ENCODE data around the gene GSTM4.
"Not testable (repeated sequence)": the region's sequence is repeated elsewhere in the genome, so short reads cannot be mapped to it uniquely, and the experiment has no call there.

GSTM4 gene

GRCh38 chr1:109639841-109640184 is 16.1 kb upstream of the GSTM4 start:
- DNase-seq: no peak

DNA sequence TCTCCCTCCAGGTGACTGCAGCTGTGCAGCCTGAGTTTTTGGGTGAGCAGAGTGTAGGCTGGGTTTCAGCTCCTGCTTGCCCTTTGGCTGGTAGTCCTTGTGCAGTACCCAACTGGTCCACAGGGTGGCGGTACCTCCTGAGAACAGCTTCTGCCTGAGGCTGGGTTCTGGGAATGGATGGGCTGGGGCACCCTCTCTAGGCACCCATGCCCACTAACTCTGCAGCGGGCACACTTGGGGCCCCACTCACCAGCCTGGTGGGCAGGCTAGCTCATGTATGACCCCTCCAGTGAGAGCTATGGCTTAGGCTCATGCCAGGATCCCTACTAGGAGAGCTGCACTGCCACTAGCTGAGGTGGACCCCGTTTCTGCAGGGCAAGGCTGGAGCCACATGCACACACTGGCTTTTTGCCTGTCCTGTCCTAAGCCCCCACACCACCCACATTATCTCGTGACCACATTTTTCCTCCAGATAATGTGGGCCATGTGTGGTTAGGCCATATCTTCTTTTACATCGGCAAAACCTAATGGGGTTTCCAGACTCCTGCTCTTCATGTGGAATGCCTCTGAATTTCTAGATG is 15.5 kb upstream of the GSTM4 start:
- peak; percentile 76 for DNase-seq

DNA sequence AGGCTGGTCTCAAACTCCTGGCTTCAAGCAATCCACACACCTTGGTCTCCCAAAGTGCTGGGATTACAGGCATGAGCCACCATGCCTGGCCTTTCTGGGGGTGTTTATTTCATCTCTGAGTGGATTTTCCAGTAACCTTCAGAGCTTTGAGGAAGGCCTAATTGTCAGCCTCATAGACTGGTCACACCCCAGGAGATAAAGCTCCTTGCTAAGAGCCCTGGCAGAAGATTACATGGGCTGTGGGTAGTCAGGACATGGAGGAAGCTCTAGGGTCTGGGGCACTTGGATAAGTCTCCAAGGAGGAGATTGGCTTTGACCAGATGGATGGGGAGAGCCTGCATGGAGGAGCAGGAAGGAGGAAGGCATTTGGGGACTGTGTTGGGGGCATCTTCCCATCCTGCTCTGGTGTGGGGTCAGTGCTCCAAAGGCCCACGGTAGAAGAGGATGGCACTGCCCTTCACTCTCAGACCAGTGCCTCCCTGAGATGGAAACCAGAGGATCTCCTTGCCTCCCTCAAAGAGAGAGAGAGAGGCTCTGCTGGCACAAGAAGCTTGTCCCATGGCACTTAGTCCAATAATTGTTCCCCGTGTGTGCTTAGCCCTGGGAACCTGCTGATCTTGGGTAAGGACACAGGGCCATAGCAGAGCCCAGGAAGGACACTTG is 14.7 kb upstream of the GSTM4 start:
- DNase-seq: no peak

DNA sequence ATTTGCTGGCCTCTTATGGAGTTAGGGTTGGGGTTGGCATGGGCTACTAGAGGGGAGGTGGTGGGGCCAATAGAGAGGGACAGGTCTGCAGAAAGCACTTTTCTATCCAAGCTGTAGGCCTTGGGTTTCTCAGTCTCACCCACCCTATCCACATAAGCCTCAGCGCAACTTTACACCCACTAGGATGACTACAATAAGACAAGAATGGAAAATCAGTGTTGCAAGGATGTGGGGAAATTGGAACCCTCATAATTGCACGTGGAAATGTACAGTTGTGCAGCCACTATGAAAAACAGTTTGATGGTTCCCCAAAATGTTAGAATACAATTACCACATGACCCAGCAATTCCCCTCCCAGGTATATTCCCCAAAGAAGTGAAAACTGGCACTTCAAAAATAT is 14.0 kb upstream of the GSTM4 start:
- DNase-seq: no peak

GRCh38 chr1:109642626-109643025 is 13.3 kb upstream of the GSTM4 start:
- no peak for DNase-seq

DNA sequence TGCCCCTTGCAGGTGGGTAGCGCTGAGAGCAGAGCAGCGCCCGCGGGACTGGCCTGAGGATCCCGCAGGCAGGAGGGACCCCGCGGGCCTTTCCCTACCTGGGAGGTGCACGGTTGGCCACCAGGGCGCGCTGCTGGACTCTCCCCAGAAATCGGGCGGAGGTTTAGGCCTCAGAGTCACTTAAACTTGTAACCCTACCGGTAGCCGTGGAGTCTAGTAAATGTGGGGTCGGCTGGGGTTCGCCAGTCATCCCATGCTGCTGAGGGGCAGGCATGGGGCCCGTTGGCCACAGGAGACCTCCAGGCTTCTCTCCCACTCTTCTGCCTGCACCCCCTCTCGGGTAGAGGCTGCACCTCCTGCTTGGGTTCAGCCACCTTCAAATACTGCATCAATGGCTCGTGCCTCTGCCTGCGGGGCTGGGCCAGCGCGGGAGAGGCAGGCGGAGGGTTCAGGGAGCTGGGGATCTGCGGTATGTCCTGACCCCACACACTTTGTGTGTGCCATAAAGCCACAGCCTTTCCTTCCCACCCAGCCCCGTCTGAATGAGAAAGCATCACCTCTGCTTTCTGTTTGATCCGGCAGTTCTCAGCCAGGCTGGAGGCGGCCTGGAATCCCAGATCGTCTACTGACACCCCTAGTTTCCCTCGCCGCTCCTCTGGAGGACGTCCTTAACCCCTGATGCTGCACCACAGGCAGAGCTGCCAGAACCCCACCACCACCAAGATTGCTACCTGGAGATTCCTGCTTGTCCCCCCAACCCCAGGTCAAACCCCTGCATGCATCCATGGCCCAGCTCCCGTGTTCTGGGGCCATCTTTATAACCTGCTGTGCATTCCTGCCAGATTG is 12.3 kb upstream of the GSTM4 start:
- peak; percentile 72 for DNase-seq

GRCh38 chr1:109644670-109645069 is 11.2 kb upstream of the GSTM4 start:
- DNase-seq: no peak

DNA sequence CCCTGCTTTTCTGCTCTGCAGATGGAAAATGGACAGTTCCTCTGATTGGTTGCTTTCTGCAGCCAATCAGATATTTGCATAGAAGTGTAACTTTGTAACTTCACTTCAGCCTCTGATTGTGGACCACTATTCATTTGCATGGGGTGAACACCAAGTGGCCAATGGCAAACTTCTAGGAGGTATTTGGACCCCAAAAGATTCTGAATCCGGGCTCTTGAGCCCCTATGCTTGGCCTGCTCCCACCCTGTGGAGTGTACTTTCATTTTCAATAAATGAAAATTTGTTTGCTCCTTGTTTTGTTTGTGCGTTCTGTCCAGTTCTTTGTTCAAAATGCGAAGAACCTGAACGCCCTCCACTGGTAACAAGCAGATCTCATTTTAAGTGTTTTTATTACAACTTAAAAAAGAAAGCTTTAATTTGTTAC is 6.4 kb upstream of the GSTM4 start:
- no peak for DNase-seq

GRCh38 chr1:109650609-109651008 is 5.3 kb upstream of the GSTM4 start:
- no peak for DNase-seq

- DNase-seq: no peak
These were observed 3.5 kb upstream of the GSTM4 start for GRCh38 chr1:109652402-109652801.

DNA sequence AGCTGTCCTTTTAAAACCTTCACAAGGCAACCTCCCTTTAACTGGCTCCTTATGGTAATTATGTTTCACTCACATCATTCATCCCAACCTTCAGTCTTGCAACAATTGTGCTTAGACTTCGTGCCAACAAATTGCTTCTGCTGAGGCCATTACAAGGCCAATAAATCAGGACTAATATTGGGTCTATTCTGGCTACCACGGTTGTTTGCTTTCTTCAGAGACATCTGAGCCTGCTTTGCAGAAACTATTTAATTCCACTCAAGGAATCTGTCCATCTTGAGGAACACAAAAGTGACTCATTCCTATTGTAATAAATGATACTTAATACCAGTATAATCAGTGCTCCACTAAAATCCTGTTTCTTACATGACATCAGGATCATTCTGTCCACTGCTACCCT is 2.6 kb upstream of the GSTM4 start:
- DNase-seq: no peak

- DNase-seq: no peak
These were observed 1.4 kb upstream of the GSTM4 start for GRCh38 chr1:109654519-109654918.

- no peak for DNase-seq
These were observed 1.5 kb downstream of the GSTM4 start for GRCh38 chr1:109657395-109657794.

DNA sequence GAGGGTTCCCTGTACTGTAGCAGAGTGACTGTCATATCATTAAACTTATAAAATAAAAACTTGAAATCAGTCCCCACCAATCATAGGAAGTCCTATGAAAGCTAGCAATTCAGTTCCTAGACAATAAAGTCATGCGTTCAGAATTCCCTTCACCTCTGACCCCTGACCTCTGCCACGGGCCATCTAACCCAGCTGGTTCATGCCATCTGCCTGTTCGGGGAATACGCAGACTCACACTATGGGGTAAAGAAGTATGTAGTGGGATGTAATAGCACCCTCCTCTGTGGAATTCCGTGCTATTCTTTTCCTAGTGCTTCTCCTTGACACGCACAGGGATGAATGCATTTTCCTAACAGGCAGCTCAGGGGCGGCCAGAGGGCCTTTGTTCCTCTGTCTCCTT is 2.1 kb downstream of the GSTM4 start:
- DNase-seq: no peak

- no peak for DNase-seq
These were observed 2.7 kb downstream of the GSTM4 start for GRCh38 chr1:109658533-109659042.

- no peak for DNase-seq
These were observed 3.2 kb downstream of the GSTM4 start for GRCh38 chr1:109659145-109659544.

GRCh38 chr1:109659997-109660690 is 4.2 kb downstream of the GSTM4 start:
- no peak for DNase-seq

DNA sequence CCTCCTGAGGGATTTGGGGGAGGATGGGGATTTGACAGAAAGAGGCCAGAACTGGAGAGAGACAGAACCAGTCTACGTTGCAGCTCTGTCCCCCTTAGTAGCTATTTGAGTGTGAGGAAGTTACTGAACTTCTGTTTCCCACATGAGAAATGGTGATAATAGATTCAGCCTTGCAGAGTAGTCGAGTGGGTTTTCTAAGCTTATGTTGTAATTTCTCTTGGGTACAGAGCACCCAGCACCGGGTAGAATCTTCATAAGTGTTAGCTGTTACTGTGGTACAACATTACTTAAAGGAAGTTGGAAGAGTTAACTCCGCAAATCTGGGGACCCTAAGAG is 4.8 kb downstream of the GSTM4 start:
- not testable (repeated sequence) for DNase-seq

- no peak for DNase-seq
These were observed 5.5 kb downstream of the GSTM4 start for GRCh38 chr1:109661391-109661790.

DNA sequence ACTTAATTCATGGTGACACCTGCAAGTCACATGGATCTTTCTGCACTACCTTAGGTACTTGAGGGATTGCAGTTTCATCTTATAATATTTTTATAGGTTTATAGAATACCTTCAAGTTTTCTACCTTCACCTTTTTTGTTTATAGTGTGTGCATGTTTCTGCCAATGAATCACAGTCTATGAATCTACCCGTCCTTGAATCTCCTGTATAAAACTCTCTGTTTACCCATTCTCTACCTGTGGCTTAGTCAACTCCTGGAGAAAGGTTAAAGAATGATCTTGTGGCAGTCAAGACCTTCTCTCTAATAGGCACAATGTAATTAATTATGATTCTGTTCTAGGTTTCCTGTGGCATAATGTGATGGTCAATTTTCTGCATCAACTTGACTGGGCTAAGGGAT is 8.8 kb downstream of the GSTM4 start:
- no peak for DNase-seq

DNA sequence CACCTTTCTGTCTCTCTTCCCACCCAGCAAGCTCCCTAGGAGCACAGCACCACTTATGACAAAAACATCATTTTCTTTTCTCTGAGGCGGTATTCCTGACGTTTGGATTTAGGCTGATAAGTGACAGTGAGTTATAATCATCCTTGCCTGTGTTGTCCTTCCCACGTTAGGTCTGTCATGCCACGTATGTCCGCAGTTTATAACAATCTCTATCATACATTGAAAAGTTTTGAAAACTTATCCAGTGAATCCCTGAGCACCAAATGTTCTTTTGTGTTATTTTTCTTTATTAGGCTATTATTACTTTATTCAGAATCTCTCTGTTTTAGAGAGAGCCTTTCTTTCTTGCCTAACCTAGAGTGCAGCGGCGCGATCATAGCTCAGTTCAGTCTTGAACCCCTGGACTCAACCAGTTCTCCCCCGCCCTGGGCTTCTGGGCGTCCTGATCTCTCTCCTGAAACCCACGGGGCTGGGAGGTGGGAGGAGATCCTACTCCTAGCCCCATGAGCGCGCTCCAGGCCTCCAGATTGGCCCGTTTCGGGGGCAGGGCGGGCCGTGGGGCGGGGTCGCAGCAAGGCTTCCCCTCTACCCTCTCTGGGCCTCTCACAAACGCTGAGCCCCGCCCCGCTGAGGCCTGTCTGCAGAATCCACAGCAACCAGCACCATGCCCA is 11.7 kb downstream of the GSTM4 start, which contains the start of gene GSTM2:
Gene GSTM2 (plus strand): TSS at position 606 of the 671 bp plus-strand sequence. CDS start 59 bp downstream, at position 665.
- DNase-seq: peak; percentile 66

- no peak for DNase-seq
These were observed 12.3 kb downstream of the GSTM4 start for GRCh38 chr1:109668123-109668775.

All from central memory CD4-positive, alpha-beta T cell (primary cell).